T-cell (primary cell): Measurements from ENCODE around the gene HNRNPA1L2. TPM values are rescaled to one million over a fixed set of nuclear protein-coding genes. Genes with fewer than 3 reads are reported as not detected.
"Not testable (repeated sequence)": the region's sequence is repeated elsewhere in the genome, so short reads cannot be mapped to it uniquely, and the experiment has no call there.

Source experiments
- ATAC-seq, 4 experiments: fragments of 200-7000 bp in 3 of 4; fragments of 150-1000 bp in 1 of 4; cut with Tn5 transposase; replicated peaks in 1 of 4; 1 replicate in 3 of 4; 2 replicates in 1 of 4; pipeline ENCODE4 v1.10.0; 2021; ENCODE audit warnings: moderate library complexity in 3 of 4, mild to moderate bottlenecking in 2 of 4, moderate number of reproducible peaks in 1 of 4
- CTCF ChIA-PET, 2 donors: fragments of 300-600 bp; sonication (Branson Sonifier 250); formaldehyde crosslinking; loops; one replicate each; lab custom pipeline; 2022; ENCODE audit warnings: antibody characterized with exemption in 2 of 2; lab: Charles Lee
- POLR2A ChIA-PET, 2 donors: fragments of 300-600 bp; sonication (Branson Sonifier 250); formaldehyde crosslinking; loops; one replicate each; lab custom pipeline; 2022; ENCODE audit warnings: antibody characterized with exemption in 2 of 2; lab: Charles Lee
- DNase-seq, 35 experiments: peaks; one replicate each; pipeline versions ENCODE4 v3.0.0 to v3.0.0-alpha.2; 2013 to 2023
- H3K27ac ChIP-seq: one replicate; pipeline ENCODE4 v1.5.1; 2013; ENCODE audit warnings: low read length
- H3K27me3 ChIP-seq, 2 experiments: replicated peaks in 1 of 2; 1 replicate in 1 of 2; 2 replicates in 1 of 2; pipeline versions ENCODE4 v1.6.1 to v1.7.0; 2013; ENCODE audit warnings: low read length in 1 of 2, mixed read lengths in 1 of 2; ENCODE audit not compliant: control insufficient read depth in 2 of 2, insufficient read depth in 2 of 2; ENCODE audit errors: extremely low read depth in 1 of 2
- H3K36me3 ChIP-seq, 2 donors: 1 replicate in 1 of 2; 2 replicates in 1 of 2; pipeline versions ENCODE4 v1.6.1 to v1.7.0; 2013; ENCODE audit warnings: low read length in 1 of 2; ENCODE audit not compliant: control insufficient read depth in 2 of 2, insufficient read depth in 1 of 2; ENCODE audit errors: extremely low read depth in 1 of 2
- H3K4me1 ChIP-seq, 2 experiments: 1 replicate in 1 of 2; 2 replicates in 1 of 2; pipeline versions ENCODE4 v1.6.1 to v1.7.0; 2013; ENCODE audit warnings: low read length in 2 of 2, mixed read lengths in 1 of 2; ENCODE audit not compliant: insufficient read depth in 2 of 2, control insufficient read depth in 1 of 2; ENCODE audit errors: extremely low read depth in 1 of 2
- H3K4me3 ChIP-seq, 2 donors: 1 replicate in 1 of 2; 2 replicates in 1 of 2; pipeline versions ENCODE4 v1.5.1 to v1.7.0; 2013; ENCODE audit warnings: mild to moderate bottlenecking in 2 of 2, low read length in 1 of 2, moderate library complexity in 1 of 2; ENCODE audit not compliant: control insufficient read depth in 1 of 2; ENCODE audit errors: extremely low read depth in 1 of 2
- H3K9me3 ChIP-seq: 2 replicates; pipeline ENCODE4 v1.7.0; 2013
- H3K27ac Mint-ChIP-seq, 2 donors: one replicate each; pipeline ENCODE4 v1.8.0; 2020 to 2021; ENCODE audit warnings: mild to moderate bottlenecking in 2 of 2, mixed read lengths in 2 of 2
- H3K27me3 Mint-ChIP-seq, 2 donors: one replicate each; pipeline ENCODE4 v1.8.0; 2021 to 2022; ENCODE audit warnings: mixed read lengths in 2 of 2
- H3K36me3 Mint-ChIP-seq: one replicate; pipeline ENCODE4 v1.8.0; 2021; ENCODE audit warnings: mixed read lengths
- H3K4me1 Mint-ChIP-seq, 3 donors: one replicate each; pipeline ENCODE4 v1.8.0; 2020 to 2022; ENCODE audit warnings: mixed read lengths in 3 of 3, mild to moderate bottlenecking in 1 of 3
- H3K4me3 Mint-ChIP-seq, 3 donors: one replicate each; pipeline ENCODE4 v1.8.0; 2020 to 2022; ENCODE audit warnings: mild to moderate bottlenecking in 3 of 3, mixed read lengths in 3 of 3, moderate library complexity in 3 of 3
- H3K9me3 Mint-ChIP-seq, 3 donors: one replicate each; pipeline ENCODE4 v1.8.0; 2020 to 2022; ENCODE audit warnings: mixed read lengths in 3 of 3
- WGBS: methylation state at CpG from one replicate; pipeline ENCODE4 v1.1.5; 2013; ENCODE audit warnings: missing lambda C conversion rate; ENCODE audit not compliant: insufficient coverage; 5-methylcytosine and 5-hydroxymethylcytosine counted together
- total RNA-seq, 35 experiments: library from RNA in 6 of 35; stranded (reverse) in 6 of 35; fragments of 120-200 nt in 1 of 35; gene quantifications; one replicate each; pipeline versions ENCODE4 v1.2.1 to v1.2.4 and lab custom pipeline; 2013 to 2026

Gene HNRNPA1L2
- total RNA-seq = 10 to 100 TPM; 14.0 to 17.1 (median 15.9) TPM
- 7.5 TPM for total RNA-seq (2013)
- total RNA-seq (lab: John Stamatoyannopoulos, UW) = 0 reads per million in 29 experiments

GRCh38 chr13:52642131-52642530, at the start of gene HNRNPA1L2:
Gene HNRNPA1L2 (plus strand): TSS chr13:52642431. CDS start chr13:52642493, 62 bp downstream.
- Mint-ChIP-seq H3K4me1 (no peaks in the 10 kb centered on the region), H3K9me3 (no peaks in the 10 kb centered on the region), H3K27ac (no peak within 1 kb of the TSS), H3K36me3 (peaks cover 55% of the 10 kb centered on the region), H3K27me3 (no peaks in the 10 kb centered on the region), H3K4me3 (no peak within 1 kb of the TSS)
- Histone ChIP-seq H3K4me3 (no peak within 1 kb of the TSS), H3K27me3 (no peaks in the 10 kb centered on the region), H3K9me3 (no peaks in the 10 kb centered on the region), H3K36me3 (peaks cover 0 to 36% of the 10 kb centered on the region in 2 donors), H3K27ac (no peak within 1 kb of the TSS), H3K4me1 (no peaks in the 10 kb centered on the region)
- DNase-seq = no peak
- ATAC-seq = no peak
- ChIA-PET POLR2A (no interaction called here), CTCF (no interaction called here)
- WGBS = 99% methylated on average over 7 of the region's 7 CpGs

DNA sequence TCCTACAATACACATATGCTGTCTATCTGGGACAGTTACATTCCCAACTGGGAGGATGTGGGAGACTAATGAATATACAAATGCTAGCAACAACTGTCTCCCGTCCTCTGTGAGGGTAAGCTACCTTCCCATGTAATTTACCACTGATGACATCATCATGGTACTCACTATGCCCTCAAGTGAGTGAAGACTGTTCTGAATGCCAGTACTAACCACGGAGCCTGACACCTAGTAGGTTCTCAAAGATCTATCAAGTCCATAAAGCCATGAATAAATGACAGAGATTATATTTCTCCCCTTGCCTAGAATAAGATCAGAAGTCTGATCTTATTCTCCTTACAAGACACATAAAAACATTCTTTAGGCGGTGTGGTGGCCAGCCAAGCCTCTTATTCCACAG, 49.1 kb upstream of the HNRNPA1L2 start:
- H3K4me3 Mint-ChIP-seq, DNase-seq, H3K27ac Mint-ChIP-seq, H3K27ac ChIP-seq, H3K36me3 ChIP-seq, H3K4me3 ChIP-seq, H3K9me3 Mint-ChIP-seq, H3K4me1 ChIP-seq, POLR2A ChIA-PET, H3K9me3 ChIP-seq, ATAC-seq, H3K36me3 Mint-ChIP-seq, CTCF ChIA-PET, H3K4me1 Mint-ChIP-seq: not testable (repeated sequence)
- peaks cover 46 to 56% of the 10 kb centered on the region in 2 donors for H3K27me3 Mint-ChIP-seq
- no CpG with 5 or more reads among the region's 3 CpGs for WGBS
- peaks cover 0 to 18% of the 10 kb centered on the region in 2 experiments for H3K27me3 ChIP-seq

GRCh38 chr13:52593812-52594211, 48.4 kb upstream of the HNRNPA1L2 start:
- H3K27me3 ChIP-seq = peaks cover 0 to 18% of the 10 kb centered on the region in 2 experiments
- no CpG with 5 or more reads among the region's 3 CpGs for WGBS
- H3K9me3 ChIP-seq, CTCF ChIA-PET, H3K4me1 ChIP-seq, H3K4me3 ChIP-seq, POLR2A ChIA-PET, H3K27ac Mint-ChIP-seq, H3K9me3 Mint-ChIP-seq, DNase-seq, H3K4me1 Mint-ChIP-seq, H3K36me3 Mint-ChIP-seq, H3K4me3 Mint-ChIP-seq, H3K27ac ChIP-seq, H3K36me3 ChIP-seq, ATAC-seq: not testable (repeated sequence)
- peaks cover 45 to 59% of the 10 kb centered on the region in 2 donors for H3K27me3 Mint-ChIP-seq

GRCh38 chr13:52594295-52594694, 47.9 kb upstream of the HNRNPA1L2 start:
- H3K4me3 ChIP-seq, CTCF ChIA-PET, H3K4me1 ChIP-seq, POLR2A ChIA-PET, H3K4me1 Mint-ChIP-seq, H3K9me3 Mint-ChIP-seq, H3K27ac ChIP-seq, H3K4me3 Mint-ChIP-seq, H3K9me3 ChIP-seq, ATAC-seq, DNase-seq, H3K36me3 ChIP-seq, H3K36me3 Mint-ChIP-seq, H3K27ac Mint-ChIP-seq: not testable (repeated sequence)
- H3K27me3 Mint-ChIP-seq = peaks cover 47 to 61% of the 10 kb centered on the region in 2 donors
- H3K27me3 ChIP-seq = peaks cover 0 to 21% of the 10 kb centered on the region in 2 experiments
- WGBS = 85% methylated on average over 5 of the region's 7 CpGs

DNA sequence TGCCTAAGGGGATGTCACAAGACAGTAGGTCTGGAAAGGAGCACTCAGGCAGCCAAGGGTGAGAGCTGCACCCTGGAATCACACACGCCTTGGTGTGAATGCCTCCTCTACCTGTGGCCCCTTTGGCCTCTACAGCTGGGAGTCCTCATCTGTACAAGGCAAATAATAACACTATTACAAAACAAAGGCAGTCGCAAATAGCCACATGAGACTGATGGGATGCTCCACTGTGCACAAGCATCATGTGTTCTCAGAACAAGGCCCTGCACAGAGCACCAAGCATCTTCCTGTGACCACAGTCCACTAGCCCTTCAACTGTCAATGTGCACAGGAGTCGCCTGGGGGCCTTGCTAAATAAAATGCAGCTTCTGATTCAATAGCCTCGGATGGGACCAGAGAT, 44.6 kb upstream of the HNRNPA1L2 start:
- H3K4me1 Mint-ChIP-seq = peaks cover 9 to 11% (median 10%) of the 10 kb centered on the region in 3 donors
- H3K4me1 ChIP-seq = peaks cover 0 to 10% of the 10 kb centered on the region in 2 experiments
- H3K4me3 Mint-ChIP-seq = no peak overlapping the region
- no peak for ATAC-seq
- H3K27ac Mint-ChIP-seq = no peak overlapping the region
- CTCF ChIA-PET = no interaction called here
- no peak overlapping the region for H3K4me3 ChIP-seq
- no peaks in the 10 kb centered on the region for H3K9me3 Mint-ChIP-seq
- H3K9me3 ChIP-seq = no peaks in the 10 kb centered on the region
- POLR2A ChIA-PET = no interaction called here
- peaks cover 24 to 49% of the 10 kb centered on the region in 2 donors for H3K27me3 Mint-ChIP-seq
- H3K36me3 Mint-ChIP-seq = no peaks in the 10 kb centered on the region
- peaks cover 0 to 34% of the 10 kb centered on the region in 2 experiments for H3K27me3 ChIP-seq
- no peak for DNase-seq
- 89% methylated on average over 3 of the region's 4 CpGs for WGBS
- H3K27ac ChIP-seq = no peak overlapping the region
- H3K36me3 ChIP-seq = no peaks in the 10 kb centered on the region

GRCh38 chr13:52599037-52599847, 43.0 kb upstream of the HNRNPA1L2 start:
- CTCF ChIA-PET = no interaction called here
- peaks cover 0 to 34% of the 10 kb centered on the region in 2 experiments for H3K27me3 ChIP-seq
- H3K4me1 ChIP-seq = peaks cover 0 to 10% of the 10 kb centered on the region in 2 experiments
- H3K4me3 ChIP-seq = peak overlapping the region; percentile 30 to 82
- H3K9me3 ChIP-seq = no peaks in the 10 kb centered on the region
- Mint-ChIP-seq H3K27ac (no peak overlapping the region), H3K4me1 (peaks cover 9 to 11% (median 10%) of the 10 kb centered on the region in 3 donors), H3K27me3 (peaks cover 19 to 47% of the 10 kb centered on the region in 2 donors), H3K36me3 (no peaks in the 10 kb centered on the region), H3K4me3 (peak overlapping the region; percentile 59 to 70 (median 63)), H3K9me3 (no peaks in the 10 kb centered on the region)
- POLR2A ChIA-PET = no interaction called here
- DNase-seq = no peak
- WGBS = 15% methylated on average over 9 of the region's 13 CpGs
- H3K27ac ChIP-seq = no peak overlapping the region
- no peaks in the 10 kb centered on the region for H3K36me3 ChIP-seq
- ATAC-seq = peak in 1 of 4 experiments; percentile 12
